Activated gamma-delta T cell treated with Interleukin-2 at 50 U/mL for 16 hours (primary cell): ENCODE data around the gene ERBB3.

Experiments used
- DNase-seq: peaks from one replicate; pipeline ENCODE4 v3.0.0-alpha.2; 2020

The ERBB3 gene

GRCh38 chr12:56141946-56142784 is 62.2 kb downstream of the ERBB3 start:
- DNase-seq, result no peak

- DNase-seq, result no peak
Observed at GRCh38 chr12:56143217-56143616, 63.3 kb downstream of the ERBB3 start.

- DNase-seq, result no peak
Observed at GRCh38 chr12:56143870-56144269, 63.9 kb downstream of the ERBB3 start.

- no peak for DNase-seq
Observed at GRCh38 chr12:56145217-56145616, 65.3 kb downstream of the ERBB3 start.

GRCh38 chr12:56146492-56147460 is 66.8 kb downstream of the ERBB3 start:
- no peak for DNase-seq

- DNase-seq, result no peak
Observed at GRCh38 chr12:56150563-56150962, 70.6 kb downstream of the ERBB3 start.

- peak; percentile 64 for DNase-seq
Observed at GRCh38 chr12:56151672-56152131, 71.7 kb downstream of the ERBB3 start.

- DNase-seq, result peak; percentile 92
Observed at GRCh38 chr12:56152132-56152755, 72.3 kb downstream of the ERBB3 start, which contains the start of gene MYL6B. Gene MYL6B (plus strand): TSS chr12:56152587. CDS start chr12:56153919, 1,332 bp downstream.
